HepG2 (cell line): Measurements from ENCODE around the gene LRRC42. TPM values are rescaled to one million over a fixed set of nuclear protein-coding genes. Genes with fewer than 3 reads are reported as not detected.

ENCODE experiments used
- CCDC6 ChIP-seq: sonication (generic); formaldehyde crosslinking; IDR thresholded peaks from 2 replicates; pipeline ENCODE4 v1.8.1; 2022; ENCODE audit warnings: mild to moderate bottlenecking, missing genetic modification reagents, moderate library complexity
- HNRNPL ChIP-seq: fragments of 200-400 bp; formaldehyde crosslinking; IDR thresholded peaks from 2 replicates; pipeline ENCODE4 v1.6.1; 2017; ENCODE audit warnings: mild to moderate bottlenecking, low read depth, low read length
- KDM5B ChIP-seq: sonication (generic); formaldehyde crosslinking; IDR thresholded peaks from 2 replicates; pipeline ENCODE4 v1.4.0; 2020; ENCODE audit warnings: missing genetic modification reagents, mild to moderate bottlenecking, borderline replicate concordance
- TBX3 ChIP-seq: fragments of 450-650 bp; IDR thresholded peaks from 2 replicates; pipeline ENCODE4 v1.6.1; 2017; ENCODE audit warnings: antibody characterized with exemption, mild to moderate bottlenecking, inconsistent platforms, borderline replicate concordance
- TRIM24 ChIP-seq: sonication (generic); formaldehyde crosslinking; IDR thresholded peaks from 2 replicates; pipeline ENCODE4 v1.8.0; 2022; ENCODE audit warnings: mild to moderate bottlenecking, missing genetic modification reagents
- ZBTB3 ChIP-seq: sonication (generic); formaldehyde crosslinking; IDR thresholded peaks from 2 replicates; pipeline ENCODE4 v1.4.0; 2020; ENCODE audit warnings: low read depth, mild to moderate bottlenecking, moderate library complexity, missing genetic modification reagents, borderline replicate concordance
- ZNF180 ChIP-seq: sonication (generic); formaldehyde crosslinking; IDR thresholded peaks from 2 replicates; pipeline ENCODE4 v1.4.0; 2020; ENCODE audit warnings: low read depth, missing genetic modification reagents, borderline replicate concordance
- ZNF333 ChIP-seq: sonication (generic); formaldehyde crosslinking; IDR thresholded peaks from 2 replicates; pipeline ENCODE4 v1.4.0; 2020; ENCODE audit warnings: mild to moderate bottlenecking, missing genetic modification reagents, borderline replicate concordance
- ZNF512 ChIP-seq: sonication (generic); formaldehyde crosslinking; IDR thresholded peaks from 2 replicates; pipeline ENCODE4 v1.4.0; 2020; ENCODE audit warnings: mild to moderate bottlenecking, missing genetic modification reagents
- ZSCAN25 ChIP-seq: sonication (generic); formaldehyde crosslinking; IDR thresholded peaks from 2 replicates; pipeline ENCODE4 v1.8.0; 2022; ENCODE audit warnings: mild to moderate bottlenecking, missing genetic modification reagents
- polyA plus RNA-seq, 8 experiments: library from polyadenylated mRNA; depleted of rRNA in 3 of 8; stranded (reverse) in 7 of 8; unstranded in 1 of 8; fragments of >200 nt; fragmentation: Illumina TruSeq in 4 of 8; extraction: Trizol in 4 of 8; gene quantifications; 2 replicates each; pipeline versions ENCODE4 v1.2.1 to v1.2.3, GENCODE V29; 2011 to 2016; ENCODE audit warnings: low read depth in 4 of 8, missing spikeins in 1 of 8, mixed read lengths in 1 of 8; ENCODE audit not compliant: insufficient read depth in 1 of 8
- total RNA-seq, 5 experiments: library from RNA; depleted of rRNA; stranded (reverse); fragments of >200 nt; fragmentation: Illumina TruSeq; extraction: Trizol; gene quantifications; 2 replicates each; pipeline ENCODE4 v1.2.3, GENCODE V29; 2016; ENCODE audit warnings: low read depth in 1 of 5
- TF ChIP-seq, protein P1 (sequence below): sonication (generic); formaldehyde crosslinking; IDR thresholded peaks from 2 replicates; pipeline ENCODE4 v1.4.0; 2020; ENCODE audit warnings: mild to moderate bottlenecking, missing genetic modification reagents
- TF ChIP-seq, protein P2 (sequence below): fragments of 450-650 bp; IDR thresholded peaks from 2 replicates; pipeline ENCODE4 v1.6.1; 2016
- TF ChIP-seq, protein P3 (sequence below): IDR thresholded peaks from 2 replicates; pipeline ENCODE4 v1.6.1; 2016; ENCODE audit warnings: mild to moderate bottlenecking, missing biosample characterization, missing genetic modification reagents
- TF ChIP-seq, protein P4 (sequence below): sonication (generic); formaldehyde crosslinking; IDR thresholded peaks from 2 replicates; pipeline ENCODE4 v1.4.0; 2020; ENCODE audit warnings: missing genetic modification reagents

The LRRC42 gene
- total and polyA plus RNA-seq, 2 of the 13 experiments (the other 11 are each of a cell fraction or from before 2014, with no cell fraction given) = 30.6 to 43.6 TPM

DNA sequence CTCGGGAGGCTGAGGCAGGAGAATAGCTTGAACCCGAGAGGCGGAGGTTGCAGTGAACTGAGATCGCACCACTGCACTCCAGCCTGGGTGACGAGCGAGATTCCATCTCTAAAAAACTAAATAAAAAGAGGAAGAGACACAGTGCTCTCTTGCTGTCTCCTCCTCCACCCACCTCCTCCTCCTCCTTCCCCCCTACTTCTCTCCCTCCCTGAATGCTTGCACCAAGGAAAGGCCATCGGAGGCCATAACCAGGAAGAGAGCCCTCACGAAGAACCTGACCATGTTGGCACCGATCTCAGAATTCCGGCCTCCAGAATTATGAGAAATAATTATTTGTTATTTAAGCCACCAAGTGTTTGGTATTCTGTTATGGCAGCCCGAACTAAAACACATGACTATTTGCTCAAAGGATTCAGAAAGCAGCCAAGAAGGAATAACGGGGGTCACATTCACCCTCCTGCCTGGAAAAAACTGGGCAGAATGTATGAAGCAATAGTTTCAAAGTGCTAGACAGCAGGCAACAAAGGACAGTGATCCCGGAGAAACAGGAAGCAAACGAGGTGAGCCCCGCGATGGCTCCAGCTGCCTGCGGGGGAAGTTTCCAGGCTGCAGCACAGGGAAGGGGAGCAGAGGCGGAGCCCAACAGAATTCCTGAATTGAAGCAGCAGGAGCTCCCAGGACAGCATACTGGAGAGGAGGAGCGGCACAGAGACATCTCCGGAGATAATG, 36.0 kb downstream of the LRRC42 start (continued):
- TF ChIP-seq, protein P1, sequence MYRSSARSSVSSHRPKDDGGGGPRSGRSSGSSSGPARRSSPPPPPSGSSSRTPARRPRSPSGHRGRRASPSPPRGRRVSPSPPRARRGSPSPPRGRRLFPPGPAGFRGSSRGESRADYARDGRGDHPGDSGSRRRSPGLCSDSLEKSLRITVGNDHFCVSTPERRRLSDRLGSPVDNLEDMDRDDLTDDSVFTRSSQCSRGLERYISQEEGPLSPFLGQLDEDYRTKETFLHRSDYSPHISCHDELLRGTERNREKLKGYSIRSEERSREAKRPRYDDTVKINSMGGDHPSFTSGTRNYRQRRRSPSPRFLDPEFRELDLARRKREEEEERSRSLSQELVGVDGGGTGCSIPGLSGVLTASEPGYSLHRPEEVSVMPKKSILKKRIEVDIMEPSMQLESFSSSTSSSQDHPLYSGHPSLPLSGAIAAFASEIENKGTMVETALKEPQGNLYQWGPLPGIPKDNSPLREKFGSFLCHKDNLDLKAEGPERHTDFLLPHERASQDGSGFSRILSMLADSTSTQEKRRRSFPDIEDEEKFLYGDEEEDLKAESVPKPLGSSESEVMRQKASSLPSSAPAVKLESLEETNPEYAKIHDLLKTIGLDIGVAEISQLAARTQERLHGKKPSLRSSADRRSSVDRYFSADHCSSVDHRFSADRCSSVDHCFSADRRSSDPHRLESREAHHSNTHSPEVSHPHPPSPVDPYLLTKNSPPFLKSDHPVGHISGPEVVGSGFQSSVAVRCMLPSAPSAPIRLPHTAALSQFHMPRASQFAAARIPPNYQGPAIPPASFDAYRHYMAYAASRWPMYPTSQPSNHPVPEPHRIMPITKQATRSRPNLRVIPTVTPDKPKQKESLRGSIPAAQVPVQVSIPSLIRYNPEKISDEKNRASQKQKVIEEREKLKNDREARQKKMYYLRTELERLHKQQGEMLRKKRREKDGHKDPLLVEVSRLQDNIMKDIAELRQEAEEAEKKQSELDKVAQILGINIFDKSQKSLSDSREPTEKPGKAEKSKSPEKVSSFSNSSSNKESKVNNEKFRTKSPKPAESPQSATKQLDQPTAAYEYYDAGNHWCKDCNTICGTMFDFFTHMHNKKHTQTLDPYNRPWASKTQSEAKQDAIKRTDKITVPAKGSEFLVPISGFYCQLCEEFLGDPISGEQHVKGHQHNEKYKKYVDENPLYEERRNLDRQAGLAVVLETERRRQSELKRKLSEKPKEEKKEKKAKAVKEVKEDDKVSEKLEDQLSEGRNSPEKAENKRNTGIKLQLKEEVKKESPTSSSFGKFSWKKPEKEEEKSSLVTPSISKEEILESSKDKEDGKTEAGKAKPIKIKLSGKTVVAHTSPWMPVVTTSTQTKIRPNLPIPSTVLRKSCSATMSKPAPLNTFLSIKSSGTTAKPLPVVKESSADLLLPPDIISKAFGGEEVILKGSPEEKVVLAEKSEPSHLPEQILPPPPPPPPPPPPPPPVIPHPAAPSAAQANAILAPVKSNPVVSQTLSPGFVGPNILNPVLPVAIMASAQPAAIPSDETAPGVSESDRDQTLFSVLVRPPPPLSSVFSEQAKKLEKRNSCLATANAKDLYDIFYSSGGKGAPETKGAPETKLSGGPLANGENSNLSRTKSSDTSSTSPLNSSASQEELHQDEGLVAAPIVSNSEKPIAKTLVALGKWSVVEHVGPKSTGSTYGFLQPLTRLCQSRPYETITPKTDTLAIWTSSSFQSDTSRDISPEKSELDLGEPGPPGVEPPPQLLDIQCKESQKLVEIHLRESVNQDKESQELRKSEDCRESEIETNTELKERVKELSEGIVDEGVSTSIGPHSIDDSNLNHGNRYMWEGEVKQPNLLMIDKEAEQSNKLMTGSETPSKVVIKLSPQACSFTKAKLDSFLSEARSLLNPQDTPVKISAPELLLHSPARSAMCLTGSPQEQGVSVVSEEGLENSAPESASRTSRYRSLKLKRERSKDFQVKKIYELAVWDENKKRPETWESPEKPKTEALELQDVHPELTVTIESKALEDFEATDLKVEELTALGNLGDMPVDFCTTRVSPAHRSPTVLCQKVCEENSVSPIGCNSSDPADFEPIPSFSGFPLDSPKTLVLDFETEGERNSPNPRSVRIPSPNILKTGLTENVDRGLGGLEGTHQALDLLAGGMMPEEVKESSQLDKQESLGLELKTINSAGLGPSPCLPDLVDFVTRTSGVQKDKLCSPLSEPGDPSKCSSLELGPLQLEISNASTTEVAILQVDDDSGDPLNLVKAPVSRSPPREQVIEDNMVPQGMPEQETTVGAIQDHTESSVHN = no peak
- TF ChIP-seq KDM5B (CRISPR knock-in tag) (peak; percentile 38; the same call in 1 of the 2 replicates), HNRNPL (no peak), ZNF333 (CRISPR knock-in tag) (no peak), ZSCAN25 (CRISPR knock-in tag) (no peak), TRIM24 (CRISPR knock-in tag) (no peak), CCDC6 (CRISPR knock-in tag) (0 out of 2 replicates have a peak, but pooled peaks have one; percentile 32), ZNF512 (CRISPR knock-in tag) (no peak), ZNF180 (CRISPR knock-in tag) (no peak), TBX3 (no peak), ZBTB3 (CRISPR knock-in tag) (no peak)
- TF ChIP-seq, protein P2, sequence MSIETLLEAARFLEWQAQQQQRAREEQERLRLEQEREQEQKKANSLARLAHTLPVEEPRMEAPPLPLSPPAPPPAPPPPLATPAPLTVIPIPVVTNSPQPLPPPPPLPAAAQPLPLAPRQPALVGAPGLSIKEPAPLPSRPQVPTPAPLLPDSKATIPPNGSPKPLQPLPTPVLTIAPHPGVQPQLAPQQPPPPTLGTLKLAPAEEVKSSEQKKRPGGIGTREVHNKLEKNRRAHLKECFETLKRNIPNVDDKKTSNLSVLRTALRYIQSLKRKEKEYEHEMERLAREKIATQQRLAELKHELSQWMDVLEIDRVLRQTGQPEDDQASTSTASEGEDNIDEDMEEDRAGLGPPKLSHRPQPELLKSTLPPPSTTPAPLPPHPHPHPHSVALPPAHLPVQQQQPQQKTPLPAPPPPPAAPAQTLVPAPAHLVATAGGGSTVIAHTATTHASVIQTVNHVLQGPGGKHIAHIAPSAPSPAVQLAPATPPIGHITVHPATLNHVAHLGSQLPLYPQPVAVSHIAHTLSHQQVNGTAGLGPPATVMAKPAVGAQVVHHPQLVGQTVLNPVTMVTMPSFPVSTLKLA = no peak
- TF ChIP-seq, protein P3, sequence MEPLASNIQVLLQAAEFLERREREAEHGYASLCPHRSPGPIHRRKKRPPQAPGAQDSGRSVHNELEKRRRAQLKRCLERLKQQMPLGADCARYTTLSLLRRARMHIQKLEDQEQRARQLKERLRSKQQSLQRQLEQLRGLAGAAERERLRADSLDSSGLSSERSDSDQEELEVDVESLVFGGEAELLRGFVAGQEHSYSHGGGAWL = no peak
- TF ChIP-seq, protein P4, sequence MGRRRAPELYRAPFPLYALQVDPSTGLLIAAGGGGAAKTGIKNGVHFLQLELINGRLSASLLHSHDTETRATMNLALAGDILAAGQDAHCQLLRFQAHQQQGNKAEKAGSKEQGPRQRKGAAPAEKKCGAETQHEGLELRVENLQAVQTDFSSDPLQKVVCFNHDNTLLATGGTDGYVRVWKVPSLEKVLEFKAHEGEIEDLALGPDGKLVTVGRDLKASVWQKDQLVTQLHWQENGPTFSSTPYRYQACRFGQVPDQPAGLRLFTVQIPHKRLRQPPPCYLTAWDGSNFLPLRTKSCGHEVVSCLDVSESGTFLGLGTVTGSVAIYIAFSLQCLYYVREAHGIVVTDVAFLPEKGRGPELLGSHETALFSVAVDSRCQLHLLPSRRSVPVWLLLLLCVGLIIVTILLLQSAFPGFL (CRISPR knock-in tag) = no peak
